NCI-H748 treated with DMSO at 0.1 percent for 48 hours (cell line): ENCODE data around the gene GAGE12F.
"Not testable (repeated sequence)": the region's sequence is repeated elsewhere in the genome, so short reads cannot be mapped to it uniquely, and the experiment has no call there.

ENCODE experiments used
- DNase-seq: peaks from one replicate; lab custom pipeline; 2025; lab: John Stamatoyannopoulos, UW

GAGE12F gene

GRCh38 chrX:49560542-49560941 lies at the start of gene GAGE12F:
Gene GAGE12F (plus strand): TSS chrX:49560842. CDS start chrX:49561997, 1,155 bp downstream.
- not testable (repeated sequence) for DNase-seq

- DNase-seq, result not testable (repeated sequence)
These were observed 28.8 kb upstream of the GAGE12F start, which contains the start of gene GAGE12C for GRCh38 chrX:49531877-49532276. Gene GAGE12C (plus strand): TSS chrX:49532177. CDS start chrX:49533332, 1,155 bp downstream.

GRCh38 chrX:49541433-49541832 lies 19.2 kb upstream of the GAGE12F start, which contains the start of gene GAGE12D:
Gene GAGE12D (plus strand): TSS chrX:49541733. CDS start chrX:49542888, 1,155 bp downstream.
- DNase-seq, result not testable (repeated sequence)

GRCh38 chrX:49550989-49551388 lies 9.7 kb upstream of the GAGE12F start, which contains the start of gene GAGE12E:
Gene GAGE12E (plus strand): TSS chrX:49551289. CDS start chrX:49552444, 1,155 bp downstream.
- DNase-seq, result not testable (repeated sequence)

- not testable (repeated sequence) for DNase-seq
These were observed 8.1 kb downstream of the GAGE12F start for GRCh38 chrX:49568728-49569127.

- not testable (repeated sequence) for DNase-seq
These were observed 8.5 kb downstream of the GAGE12F start for GRCh38 chrX:49569152-49569551.

- not testable (repeated sequence) for DNase-seq
These were observed 9.5 kb downstream of the GAGE12F start, which contains the start of gene GAGE12G for GRCh38 chrX:49570100-49570499. Gene GAGE12G (plus strand): TSS chrX:49570400. CDS start chrX:49571555, 1,155 bp downstream.

GRCh38 chrX:49579649-49580048 lies 19.0 kb downstream of the GAGE12F start, which contains the start of gene GAGE12H:
Gene GAGE12H (plus strand): TSS chrX:49579949. CDS start chrX:49581104, 1,155 bp downstream.
- not testable (repeated sequence) for DNase-seq

- not testable (repeated sequence) for DNase-seq
These were observed 28.6 kb downstream of the GAGE12F start, which contains the start of gene GAGE2A for GRCh38 chrX:49589196-49589595. Gene GAGE2A (plus strand): TSS chrX:49589496. CDS start chrX:49590651, 1,155 bp downstream.

GRCh38 chrX:49589769-49590478 lies 29.3 kb downstream of the GAGE12F start:
- DNase-seq, result not testable (repeated sequence)

GRCh38 chrX:49590488-49590887 lies 29.8 kb downstream of the GAGE12F start:
- not testable (repeated sequence) for DNase-seq

- not testable (repeated sequence) for DNase-seq
These were observed 38.1 kb downstream of the GAGE12F start, which contains the start of gene GAGE1 for GRCh38 chrX:49598720-49599119. Gene GAGE1 (plus strand): TSS chrX:49599020. CDS start chrX:49600175, 1,155 bp downstream.

GRCh38 chrX:49610718-49611310 lies 50.2 kb downstream of the GAGE12F start:
- no peak for DNase-seq
